GM15510 (cell line): ENCODE data around the gene TNFSF10.

Experiments
- POLR2A ChIP-seq: IDR thresholded peaks from 3 replicates; pipeline ENCODE4 v1.6.1; 2011; ENCODE audit warnings: borderline replicate concordance; ENCODE audit not compliant: insufficient read length; ENCODE audit errors: extremely low read depth

TNFSF10 gene

GRCh38 chr3:172522871-172523818, at the start of gene TNFSF10:
Gene TNFSF10, minus strand, starts transcription at chr3:172523430. Its CDS starts 46 bp downstream, at chr3:172523384.
- peak; percentile 85 for TF ChIP-seq POLR2A

GRCh38 chr3:172569128-172570008, 46.1 kb upstream of the TNFSF10 start:
- no peak for TF ChIP-seq POLR2A

GRCh38 chr3:172568701-172569100, 45.5 kb upstream of the TNFSF10 start:
- TF ChIP-seq POLR2A: no peak

- no peak for TF ChIP-seq POLR2A
These were observed 41.3 kb upstream of the TNFSF10 start for GRCh38 chr3:172564499-172564898.

GRCh38 chr3:172562871-172563865, 39.9 kb upstream of the TNFSF10 start:
- TF ChIP-seq POLR2A: no peak

- TF ChIP-seq POLR2A: no peak
These were observed 38.8 kb upstream of the TNFSF10 start for GRCh38 chr3:172561897-172562640.

- TF ChIP-seq POLR2A: no peak
These were observed 37.4 kb upstream of the TNFSF10 start for GRCh38 chr3:172560586-172560985.

GRCh38 chr3:172560026-172560425, 36.8 kb upstream of the TNFSF10 start:
- TF ChIP-seq POLR2A: no peak

GRCh38 chr3:172559020-172559419, 35.8 kb upstream of the TNFSF10 start:
- no peak for TF ChIP-seq POLR2A

GRCh38 chr3:172557515-172558220, 34.4 kb upstream of the TNFSF10 start:
- no peak for TF ChIP-seq POLR2A

GRCh38 chr3:172553526-172554252, 30.5 kb upstream of the TNFSF10 start:
- TF ChIP-seq POLR2A: no peak

GRCh38 chr3:172552607-172553006, 29.4 kb upstream of the TNFSF10 start:
- no peak for TF ChIP-seq POLR2A
